HG02943 (cell line): ENCODE data around the gene GMDS.

Experiments
- ATAC-seq: cut with Tn5 transposase; IDR thresholded peaks from one replicate; pipeline ENCODE4 v1.9.1; 2021; ENCODE audit warnings: mild to moderate bottlenecking, low read depth, moderate library complexity; ENCODE audit not compliant: unreplicated experiment

The GMDS gene

GRCh38 chr6:2016040-2016439 is 229.4 kb downstream of the GMDS start:
- ATAC-seq: no peak

GRCh38 chr6:2008383-2008976 is 236.9 kb downstream of the GMDS start:
- no peak for ATAC-seq

DNA sequence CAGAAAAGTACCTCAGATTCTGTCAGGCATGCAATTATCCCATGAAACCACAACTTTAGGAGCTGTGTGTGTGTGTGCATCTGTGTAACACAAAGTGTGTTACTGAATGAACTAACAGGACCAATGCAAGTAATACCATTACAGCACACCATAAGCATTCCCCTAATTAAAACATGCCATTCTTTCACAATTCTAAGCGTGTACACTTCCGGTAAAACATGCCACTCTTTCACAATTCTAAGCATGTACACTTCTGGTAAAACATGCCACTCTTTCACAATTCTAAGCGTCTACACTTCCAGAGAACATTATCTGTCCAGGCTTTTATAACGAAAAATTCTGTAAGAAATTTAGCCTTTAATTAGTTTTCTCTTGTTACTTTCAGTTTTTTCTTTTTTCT is 238.2 kb downstream of the GMDS start:
- ATAC-seq: no peak

GRCh38 chr6:2004888-2005287 is 240.5 kb downstream of the GMDS start:
- ATAC-seq: no peak

DNA sequence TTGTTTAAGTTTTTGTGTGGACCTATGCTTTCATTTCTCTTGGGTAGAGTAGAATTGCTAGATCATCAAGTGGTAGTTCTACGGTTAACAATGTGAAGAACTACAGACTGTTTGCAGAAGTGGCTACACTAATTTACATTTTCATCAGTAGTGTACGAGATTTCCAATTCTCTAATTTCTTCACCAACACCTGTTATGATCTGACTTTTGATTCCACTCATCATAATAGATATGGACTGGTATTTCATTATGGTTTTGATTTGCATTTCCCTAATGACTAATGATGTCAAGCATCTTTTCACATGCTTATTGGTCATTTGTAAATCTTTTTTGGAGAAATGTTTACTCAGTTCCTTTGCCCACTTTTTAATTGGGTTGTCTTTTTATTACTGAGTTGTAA is 244.4 kb downstream of the GMDS start:
- no peak for ATAC-seq

DNA sequence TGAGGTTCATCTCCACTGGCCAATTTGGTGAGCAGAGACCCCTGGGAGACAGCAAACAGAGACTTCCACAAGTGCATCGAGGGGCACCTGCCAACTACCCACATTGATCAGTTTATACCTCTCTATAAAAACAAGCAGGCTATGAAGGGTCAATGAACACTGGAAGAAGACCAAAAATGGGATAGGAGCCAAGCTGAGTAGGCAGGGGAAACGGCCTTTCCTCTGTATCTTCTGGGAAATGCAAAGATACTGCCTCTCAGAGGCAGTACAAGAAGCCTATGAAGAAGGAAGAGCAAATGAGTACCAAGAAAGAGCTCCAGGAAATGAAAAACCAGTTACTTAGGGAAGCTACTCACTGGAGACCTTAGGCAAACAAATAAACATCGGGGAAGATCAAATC is 247.7 kb downstream of the GMDS start:
- no peak for ATAC-seq

- no peak for ATAC-seq
Measured at GRCh38 chr6:1995636-1996035, 249.8 kb downstream of the GMDS start.

GRCh38 chr6:1993042-1993441 is 252.4 kb downstream of the GMDS start:
- ATAC-seq: no peak

- ATAC-seq: no peak
Measured at GRCh38 chr6:1991332-1991878, 254.0 kb downstream of the GMDS start.

GRCh38 chr6:1988843-1989242 is 256.6 kb downstream of the GMDS start:
- no peak for ATAC-seq

- no peak for ATAC-seq
Measured at GRCh38 chr6:1987640-1988039, 257.8 kb downstream of the GMDS start.

GRCh38 chr6:1986454-1987243 is 258.8 kb downstream of the GMDS start:
- ATAC-seq: no peak

- no peak for ATAC-seq
Measured at GRCh38 chr6:1984346-1984994, 260.9 kb downstream of the GMDS start.

DNA sequence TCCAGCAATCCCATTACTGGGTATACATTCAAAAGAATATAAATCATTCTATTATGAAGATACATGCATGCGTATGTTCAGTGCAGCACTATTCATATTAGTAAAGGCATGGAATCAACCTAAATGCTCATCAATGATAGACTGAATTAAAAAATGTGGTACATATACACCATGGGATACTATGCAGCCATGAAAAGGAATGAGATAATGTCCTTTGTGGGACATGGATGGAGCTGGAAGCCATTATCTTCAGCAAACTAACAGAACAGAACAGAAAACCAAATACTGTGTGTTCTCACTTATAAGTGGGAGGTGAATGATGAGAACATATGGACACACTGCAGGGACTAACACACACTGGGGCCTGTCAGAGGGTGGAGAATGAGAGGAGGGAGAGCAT is 261.6 kb downstream of the GMDS start:
- ATAC-seq: no peak

- no peak for ATAC-seq
Measured at GRCh38 chr6:1972962-1973361, 272.4 kb downstream of the GMDS start.

- no peak for ATAC-seq
Measured at GRCh38 chr6:1971612-1972011, 273.8 kb downstream of the GMDS start.

- ATAC-seq: no peak
Measured at GRCh38 chr6:1970151-1970561, 275.2 kb downstream of the GMDS start.

- ATAC-seq: no peak
Measured at GRCh38 chr6:1966713-1967112, 278.7 kb downstream of the GMDS start.

DNA sequence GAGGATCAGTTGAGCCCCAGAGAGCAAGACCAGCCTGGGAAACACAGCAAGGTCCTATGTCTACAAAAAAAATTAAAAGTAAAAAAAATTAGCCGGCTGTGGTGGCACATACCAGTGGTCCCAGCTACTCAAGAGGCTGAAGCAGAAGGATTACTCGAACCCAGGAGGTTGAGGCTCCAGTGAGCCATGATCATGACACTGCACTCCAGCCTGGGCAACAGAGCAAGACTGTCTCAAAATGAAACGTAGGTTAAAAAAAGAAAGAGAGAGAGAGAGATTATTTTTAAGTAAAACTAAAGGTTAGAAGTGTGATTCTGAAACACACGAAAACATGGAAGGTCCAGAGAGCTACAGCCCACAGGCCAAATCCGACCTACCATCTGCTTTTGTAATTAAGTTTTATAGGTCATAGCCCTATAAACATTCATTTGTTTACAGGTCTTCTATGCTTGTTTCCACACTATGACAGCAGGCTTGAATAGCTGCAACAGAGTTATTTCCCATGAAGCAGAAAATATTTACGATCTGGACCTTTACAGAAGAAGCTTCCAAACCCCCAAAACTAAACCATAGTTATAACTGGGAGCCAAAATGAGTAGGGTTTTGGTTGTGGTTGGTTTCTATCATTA is 279.7 kb downstream of the GMDS start:
- no peak for ATAC-seq

DNA sequence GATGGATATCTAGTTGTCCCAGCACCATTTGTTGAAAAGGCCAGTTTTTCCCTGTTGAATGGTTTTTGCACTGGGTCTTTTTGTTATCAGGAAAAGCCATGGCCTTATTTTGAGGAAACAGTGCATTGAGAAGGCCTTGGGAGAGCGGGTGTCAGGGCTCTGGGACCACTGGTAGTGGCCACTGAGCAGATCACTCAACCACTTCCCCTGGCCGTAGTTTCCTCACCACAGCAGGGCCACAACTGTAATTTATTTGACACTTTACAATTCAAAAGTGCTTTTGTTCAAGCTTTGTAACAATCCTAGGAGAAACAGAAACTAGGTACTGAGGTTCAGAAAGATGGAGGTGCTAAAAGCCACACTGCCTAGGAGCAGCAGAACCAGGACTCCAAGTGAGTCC is 281.8 kb downstream of the GMDS start:
- ATAC-seq: no peak

DNA sequence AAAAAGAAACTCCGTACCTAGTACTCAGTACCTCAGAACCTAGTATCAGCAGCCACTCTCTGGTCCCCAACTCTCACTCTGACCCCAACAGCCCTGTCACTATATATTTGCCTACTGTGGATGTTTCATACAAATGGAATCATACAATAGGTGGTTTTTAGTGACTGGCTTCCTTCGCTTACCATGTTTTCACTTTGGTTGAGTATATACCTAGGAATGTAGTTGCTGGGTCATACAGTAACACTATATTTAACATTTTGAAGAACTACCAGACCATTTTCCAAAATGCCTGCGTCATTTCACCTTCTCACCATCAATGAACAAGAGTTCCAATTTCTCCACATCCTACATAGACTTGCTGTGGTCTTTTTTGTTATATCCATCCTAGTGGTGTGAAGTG is 283.2 kb downstream of the GMDS start:
- no peak for ATAC-seq
